Fibroblast of pulmonary artery (primary cell): ENCODE data around the gene MAP4K4.
A peak's percentile ranks its signal among the peaks of the same experiment; 100 is the strongest.

Source experiments
- DNase-seq: peaks from one replicate; pipeline ENCODE4 v3.0.0-alpha.2; 2010; ENCODE audit warnings: low read depth
- H3K4me3 ChIP-seq: replicated peaks from 2 replicates; pipeline ENCODE4 v1.5.1; 2011; ENCODE audit warnings: low read depth, mild to moderate bottlenecking, control low read depth, low read length, moderate library complexity
- CTCF ChIP-seq: IDR thresholded peaks from 2 replicates; pipeline ENCODE4 v1.5.1; 2011; ENCODE audit warnings: mild to moderate bottlenecking, control low read depth, low read length, inconsistent platforms; ENCODE audit errors: missing control alignments

MAP4K4 gene

GRCh38 chr2:101811226-101812015 lies 113.9 kb downstream of the MAP4K4 start:
- no peak overlapping the region for H3K4me3 ChIP-seq
- no peak for TF ChIP-seq CTCF
- DNase-seq = no peak

GRCh38 chr2:101812226-101812625 lies 114.7 kb downstream of the MAP4K4 start:
- H3K4me3 ChIP-seq = no peak overlapping the region
- no peak for TF ChIP-seq CTCF

GRCh38 chr2:101814752-101815151 lies 117.2 kb downstream of the MAP4K4 start:
- no peak for DNase-seq
- TF ChIP-seq CTCF = no peak

More at GRCh38 chr2:101812226-101812625, 114.7 kb downstream of the MAP4K4 start:
- no peak for DNase-seq

GRCh38 chr2:101815154-101815553 lies 117.6 kb downstream of the MAP4K4 start:
- no peak for DNase-seq
- TF ChIP-seq CTCF = no peak
- no peak overlapping the region for H3K4me3 ChIP-seq

More at GRCh38 chr2:101814752-101815151, 117.2 kb downstream of the MAP4K4 start:
- no peak overlapping the region for H3K4me3 ChIP-seq

- DNase-seq = peak; percentile 45
- no peak for TF ChIP-seq CTCF
- H3K4me3 ChIP-seq = no peak overlapping the region
Observed at GRCh38 chr2:101815739-101816391, 118.4 kb downstream of the MAP4K4 start.

GRCh38 chr2:101816598-101816997 lies 119.1 kb downstream of the MAP4K4 start:
- no peak overlapping the region for H3K4me3 ChIP-seq
- no peak for DNase-seq
- TF ChIP-seq CTCF = no peak
